Mesendoderm (in vitro differentiated cells): ENCODE results near the gene STEAP2.
"Not testable (repeated sequence)": the region's sequence is repeated elsewhere in the genome, so short reads cannot be mapped to it uniquely, and the experiment has no call there.

Source experiments
- DNase-seq: peaks from one replicate; pipeline ENCODE4 v3.0.0; 2013
- H2AK5ac ChIP-seq: 2 replicates; pipeline ENCODE4 v1.6.1; 2013; ENCODE audit warnings: low read length, inconsistent platforms
- H2BK120ac ChIP-seq: 2 replicates; pipeline ENCODE4 v1.6.1; 2013; ENCODE audit warnings: low read depth, mild to moderate bottlenecking, low read length, moderate library complexity, mixed read lengths
- H2BK15ac ChIP-seq: replicated peaks from 2 replicates; pipeline ENCODE4 v1.6.1; 2013; ENCODE audit warnings: low read depth, mild to moderate bottlenecking, moderate library complexity
- H2BK5ac ChIP-seq: 2 replicates; pipeline ENCODE4 v1.6.1; 2013; ENCODE audit warnings: low read length, inconsistent platforms
- H3K18ac ChIP-seq: 2 replicates; pipeline ENCODE4 v1.6.1; 2013; ENCODE audit warnings: mild to moderate bottlenecking, low read length, mixed read lengths
- H3K23ac ChIP-seq: one replicate; pipeline ENCODE4 v1.6.1; 2013; ENCODE audit warnings: low read length
- H3K27ac ChIP-seq: 2 replicates; pipeline ENCODE4 v1.5.1; 2013; ENCODE audit warnings: low read depth, mild to moderate bottlenecking, inconsistent platforms, low read length, moderate library complexity
- H3K27me3 ChIP-seq: 2 replicates; pipeline ENCODE4 v1.6.1; 2013; ENCODE audit warnings: low read length, control low read depth, mild to moderate bottlenecking, inconsistent platforms; ENCODE audit not compliant: insufficient read depth, poor library complexity
- H3K36me3 ChIP-seq: 2 replicates; pipeline ENCODE4 v1.6.1; 2013; ENCODE audit warnings: low read length, inconsistent platforms; ENCODE audit not compliant: control insufficient read depth, insufficient read depth
- H3K4ac ChIP-seq: one replicate; pipeline ENCODE4 v1.6.1; 2013; ENCODE audit warnings: low read depth, mild to moderate bottlenecking, low read length, moderate library complexity
- H3K4me1 ChIP-seq: 2 replicates; pipeline ENCODE4 v1.6.1; 2013; ENCODE audit warnings: low read depth, low read length, inconsistent platforms; ENCODE audit not compliant: control insufficient read depth
- H3K4me2 ChIP-seq: 2 replicates; pipeline ENCODE4 v1.6.1; 2013; ENCODE audit warnings: low read length
- H3K4me3 ChIP-seq: 2 replicates; pipeline ENCODE4 v1.5.1; 2013; ENCODE audit warnings: mild to moderate bottlenecking, low read length
- H3K56ac ChIP-seq: one replicate; pipeline ENCODE4 v1.6.1; 2013; ENCODE audit warnings: low read length
- H3K79me1 ChIP-seq: 2 replicates; pipeline ENCODE4 v1.6.1; 2013; ENCODE audit warnings: low read length, inconsistent platforms
- H3K79me2 ChIP-seq: 2 replicates; pipeline ENCODE4 v1.6.1; 2013; ENCODE audit warnings: mild to moderate bottlenecking, low read length; ENCODE audit not compliant: control insufficient read depth, insufficient read depth
- H3K9ac ChIP-seq: 2 replicates; pipeline ENCODE4 v1.6.1; 2013; ENCODE audit warnings: low read length, inconsistent platforms
- H4K5ac ChIP-seq: one replicate; pipeline ENCODE4 v1.6.1; 2013; ENCODE audit warnings: low read length
- H4K8ac ChIP-seq: one replicate; pipeline ENCODE4 v1.6.1; 2013; ENCODE audit warnings: low read depth, mild to moderate bottlenecking, control low read depth, low read length, moderate library complexity
- WGBS: extraction: QIAGEN DNeasy Blood & Tissue Kit; methylation state at CpG from one replicate; pipeline ENCODE4 v1.1.7; 2013; ENCODE audit warnings: low lambda C conversion rate, missing lambda C conversion rate; ENCODE audit not compliant: insufficient coverage; ENCODE audit errors: extremely low coverage; 5-methylcytosine and 5-hydroxymethylcytosine counted together

STEAP2 gene

GRCh38 chr7:90256011-90256410 is 44.5 kb downstream of the STEAP2 start:
- H2AK5ac ChIP-seq, H3K27me3 ChIP-seq, H3K4me1 ChIP-seq, H2BK5ac ChIP-seq, H3K79me2 ChIP-seq, H3K18ac ChIP-seq, H3K79me1 ChIP-seq, H3K23ac ChIP-seq, H3K4me3 ChIP-seq, DNase-seq, H3K56ac ChIP-seq, H3K27ac ChIP-seq, H3K4ac ChIP-seq, H2BK15ac ChIP-seq, H4K8ac ChIP-seq, H4K5ac ChIP-seq, H3K36me3 ChIP-seq, H3K9ac ChIP-seq, H2BK120ac ChIP-seq, H3K4me2 ChIP-seq: not testable (repeated sequence)
- no CpG with 5 or more reads among the region's 5 CpGs for WGBS

GRCh38 chr7:90256778-90257177 is 45.2 kb downstream of the STEAP2 start:
- WGBS, result no CpG with 5 or more reads among the region's 1 CpG
- Histone ChIP-seq H3K18ac (no peak overlapping the region), H3K56ac (no peak overlapping the region), H3K4me1 (no peaks in the 10 kb centered on the region), H4K5ac (no peak overlapping the region), H3K4me3 (no peak overlapping the region), H3K9ac (no peak overlapping the region), H4K8ac (no peak overlapping the region), H3K27ac (no peak overlapping the region), H3K79me1 (no peaks in the 10 kb centered on the region), H3K4ac (no peak overlapping the region), H2BK120ac (no peak overlapping the region), H3K23ac (no peak overlapping the region), H2AK5ac (no peak overlapping the region), H3K36me3 (no peaks in the 10 kb centered on the region), H2BK5ac (no peak overlapping the region), H3K79me2 (no peaks in the 10 kb centered on the region), H2BK15ac (no peak overlapping the region), H3K4me2 (no peak overlapping the region), H3K27me3 (no peaks in the 10 kb centered on the region)
- no peak for DNase-seq

DNA sequence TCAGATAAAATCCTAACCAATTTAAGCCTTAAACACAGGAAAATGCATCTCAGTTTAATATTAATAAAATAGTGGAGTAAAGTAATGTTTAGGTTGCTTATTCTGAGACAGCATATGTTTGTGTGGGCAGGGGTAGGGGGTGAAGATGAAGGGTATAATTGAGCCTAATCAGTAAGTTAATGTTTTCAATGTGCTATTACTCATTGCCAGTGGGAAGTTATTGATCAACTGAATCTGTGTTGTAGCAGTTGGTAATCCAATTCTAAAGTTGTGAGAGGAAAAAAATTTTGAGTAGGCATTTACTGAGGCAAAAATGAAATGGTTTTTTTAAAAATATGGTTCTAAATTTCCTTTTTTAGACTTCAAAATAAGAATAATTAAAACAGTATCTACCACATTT is 49.9 kb downstream of the STEAP2 start:
- Histone ChIP-seq H3K18ac (no peak overlapping the region), H3K4me2 (no peak overlapping the region), H3K79me1 (no peaks in the 10 kb centered on the region)

GRCh38 chr7:90262438-90262837 is 50.9 kb downstream of the STEAP2 start:
- no peak overlapping the region for H2BK15ac ChIP-seq
- H3K4me1 ChIP-seq, result no peaks in the 10 kb centered on the region
- H2AK5ac ChIP-seq, result no peak overlapping the region
- H3K79me1 ChIP-seq, result no peaks in the 10 kb centered on the region
- H3K23ac ChIP-seq, result no peak overlapping the region
- H3K36me3 ChIP-seq, result no peaks in the 10 kb centered on the region
- no peaks in the 10 kb centered on the region for H3K79me2 ChIP-seq
- no peak overlapping the region for H3K4me2 ChIP-seq
- H2BK5ac ChIP-seq, result no peak overlapping the region
- no peak overlapping the region for H3K18ac ChIP-seq
- H3K27me3 ChIP-seq, result no peaks in the 10 kb centered on the region
- H3K27ac ChIP-seq, result no peak overlapping the region
- no peak overlapping the region for H3K9ac ChIP-seq
- no peak overlapping the region for H3K4me3 ChIP-seq
- H4K5ac ChIP-seq, result no peak overlapping the region
- no peak overlapping the region for H4K8ac ChIP-seq
- DNase-seq, result no peak
- no peak overlapping the region for H3K56ac ChIP-seq
- H2BK120ac ChIP-seq, result no peak overlapping the region
- no peak overlapping the region for H3K4ac ChIP-seq

More for the DNA sequence above, 49.9 kb downstream of the STEAP2 start:
- H2BK5ac ChIP-seq, result no peak overlapping the region
- no peaks in the 10 kb centered on the region for H3K27me3 ChIP-seq
- no peak overlapping the region for H3K23ac ChIP-seq
- no peak for DNase-seq
- H4K8ac ChIP-seq, result no peak overlapping the region
- H3K56ac ChIP-seq, result no peak overlapping the region
- no peak overlapping the region for H3K4me3 ChIP-seq
- H2BK120ac ChIP-seq, result no peak overlapping the region
- no peak overlapping the region for H4K5ac ChIP-seq
- H3K27ac ChIP-seq, result no peak overlapping the region
- H3K4me1 ChIP-seq, result no peaks in the 10 kb centered on the region
- H3K79me2 ChIP-seq, result no peaks in the 10 kb centered on the region
- no peak overlapping the region for H3K9ac ChIP-seq
- no peak overlapping the region for H3K4ac ChIP-seq
- no peaks in the 10 kb centered on the region for H3K36me3 ChIP-seq
- H2AK5ac ChIP-seq, result no peak overlapping the region
- no peak overlapping the region for H2BK15ac ChIP-seq

DNA sequence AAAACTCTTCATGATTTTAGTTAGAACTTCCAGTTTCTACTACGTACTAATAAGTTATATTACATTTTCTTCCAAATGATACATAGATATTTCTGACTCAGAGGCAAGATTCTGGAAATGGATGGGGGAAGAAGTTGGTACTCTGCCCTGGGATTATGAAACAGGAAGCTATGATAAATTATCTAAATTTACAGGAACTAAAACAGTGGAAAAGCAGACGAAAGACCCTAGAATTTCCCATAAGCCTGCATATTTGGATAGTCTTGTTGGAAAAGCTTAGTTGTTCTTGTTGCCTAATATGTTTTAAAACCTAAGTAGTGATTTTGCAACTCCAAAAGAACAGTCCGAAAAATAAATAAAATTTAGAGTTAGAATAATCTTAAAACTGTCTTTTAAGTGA is 55.3 kb downstream of the STEAP2 start:
- no peaks in the 10 kb centered on the region for H3K4me1 ChIP-seq

GRCh38 chr7:90267263-90267858 is 55.8 kb downstream of the STEAP2 start:
- no CpG with 5 or more reads among the region's 5 CpGs for WGBS

More for the DNA sequence above, 55.3 kb downstream of the STEAP2 start:
- H3K4me3 ChIP-seq, result no peak overlapping the region
- no peak overlapping the region for H4K8ac ChIP-seq
- no peak overlapping the region for H3K56ac ChIP-seq
- no peak overlapping the region for H2BK5ac ChIP-seq
- H3K27me3 ChIP-seq, result no peaks in the 10 kb centered on the region
- WGBS, result no CpG with 5 or more reads among the region's 3 CpGs
- no peak for DNase-seq
- no peak overlapping the region for H3K4ac ChIP-seq
- no peaks in the 10 kb centered on the region for H3K79me2 ChIP-seq
- H3K4me2 ChIP-seq, result no peak overlapping the region
- no peaks in the 10 kb centered on the region for H3K79me1 ChIP-seq
- H3K9ac ChIP-seq, result no peak overlapping the region
- no peak overlapping the region for H3K18ac ChIP-seq
- no peak overlapping the region for H2BK120ac ChIP-seq
- H3K27ac ChIP-seq, result no peak overlapping the region
- no peak overlapping the region for H4K5ac ChIP-seq
- H3K23ac ChIP-seq, result no peak overlapping the region
- no peaks in the 10 kb centered on the region for H3K36me3 ChIP-seq
- no peak overlapping the region for H2BK15ac ChIP-seq
- no peak overlapping the region for H2AK5ac ChIP-seq

More at GRCh38 chr7:90267263-90267858, 55.8 kb downstream of the STEAP2 start:
- Histone ChIP-seq H2BK15ac (no peak overlapping the region), H3K36me3 (no peaks in the 10 kb centered on the region), H2AK5ac (no peak overlapping the region), H3K79me1 (no peaks in the 10 kb centered on the region), H3K4me1 (no peaks in the 10 kb centered on the region), H3K4me3 (no peak overlapping the region), H3K79me2 (no peaks in the 10 kb centered on the region), H4K5ac (no peak overlapping the region), H4K8ac (no peak overlapping the region), H3K56ac (no peak overlapping the region), H3K23ac (no peak overlapping the region), H3K18ac (no peak overlapping the region), H3K4ac (no peak overlapping the region), H3K27me3 (no peaks in the 10 kb centered on the region), H3K9ac (no peak overlapping the region), H2BK5ac (no peak overlapping the region), H2BK120ac (no peak overlapping the region), H3K4me2 (no peak overlapping the region), H3K27ac (no peak overlapping the region)
- no peak for DNase-seq
